Testis (tissue), 5 donors: Measurements from ENCODE around the gene STOX2. TPM values are rescaled to one million over a fixed set of nuclear protein-coding genes. Genes with fewer than 3 reads are reported as not detected.
A peak's percentile ranks its signal among the peaks of the same experiment; 100 is the strongest.

ENCODE experiments used
- DNase-seq: peaks from one replicate; pipeline ENCODE4 v3.0.0-alpha.2; 2019
- H3K27ac ChIP-seq, 2 donors: fragments of 200-600 bp; sonication (generic); one replicate each; pipeline ENCODE4 v1.5.1; 2019
- H3K27me3 ChIP-seq: fragments of 200-600 bp; sonication (generic); one replicate; pipeline ENCODE4 v1.5.1; 2019
- H3K36me3 ChIP-seq: fragments of 200-600 bp; sonication (generic); one replicate; pipeline ENCODE4 v1.5.1; 2017; ENCODE audit warnings: low read depth; ENCODE audit errors: missing control alignments
- H3K4me1 ChIP-seq: fragments of 200-600 bp; sonication (generic); one replicate; pipeline ENCODE4 v1.5.1; 2019
- H3K4me3 ChIP-seq, 2 donors: fragments of 200-600 bp; sonication (generic); one replicate each; pipeline ENCODE4 v1.5.1; 2017 to 2019
- H3K9me3 ChIP-seq: fragments of 200-600 bp; sonication (generic); one replicate; pipeline ENCODE4 v1.5.1; 2017
- CTCF ChIP-seq, 3 experiments: fragments of 450-650 bp in 2 of 3; fragments of 200-600 bp in 1 of 3; sonication (generic) in 1 of 3; IDR thresholded peaks; one replicate each; pipeline ENCODE4 v1.5.1; 2016 to 2019; ENCODE audit warnings: antibody characterized with exemption in 3 of 3, mild to moderate bottlenecking in 2 of 3, moderate library complexity in 1 of 3
- POLR2A ChIP-seq: fragments of 450-650 bp; IDR thresholded peaks from one replicate; pipeline ENCODE4 v1.6.1; 2017; ENCODE audit warnings: antibody characterized with exemption, mild to moderate bottlenecking, moderate library complexity
- WGBS, 2 donors: methylation state at CpG; one replicate each; pipeline ENCODE4 v1.1.5; 2018; 5-methylcytosine and 5-hydroxymethylcytosine counted together
- intact Hi-C: fragments of 100-400 bp; cut with DNase I; formaldehyde crosslinking; loops from one replicate; pipeline ENCODE4 v1.15.1; 2023; ENCODE audit warnings: low total_unique reads
- long read RNA-seq, 2 donors: transcript quantifications; one replicate each; lab custom pipeline, GENCODE V29; 2026
- polyA plus RNA-seq: library from polyadenylated mRNA; stranded (reverse); fragments of 350-450 nt; fragmentation: Illumina TruSeq; extraction: RNeasy Lipid Tissue Mini Kit (QIAGEN cat#74804); gene quantifications from one replicate; pipeline ENCODE4 v1.2.3, GENCODE V29; 2014; ENCODE audit warnings: low read depth, low replicate concordance; ENCODE audit not compliant: insufficient read depth
- total RNA-seq, 2 donors: library from RNA; depleted of rRNA; stranded (reverse); fragments of >200 nt; gene quantifications; one replicate each; pipeline ENCODE4 v1.2.3, GENCODE V29; 2016

Gene STOX2, protein sequence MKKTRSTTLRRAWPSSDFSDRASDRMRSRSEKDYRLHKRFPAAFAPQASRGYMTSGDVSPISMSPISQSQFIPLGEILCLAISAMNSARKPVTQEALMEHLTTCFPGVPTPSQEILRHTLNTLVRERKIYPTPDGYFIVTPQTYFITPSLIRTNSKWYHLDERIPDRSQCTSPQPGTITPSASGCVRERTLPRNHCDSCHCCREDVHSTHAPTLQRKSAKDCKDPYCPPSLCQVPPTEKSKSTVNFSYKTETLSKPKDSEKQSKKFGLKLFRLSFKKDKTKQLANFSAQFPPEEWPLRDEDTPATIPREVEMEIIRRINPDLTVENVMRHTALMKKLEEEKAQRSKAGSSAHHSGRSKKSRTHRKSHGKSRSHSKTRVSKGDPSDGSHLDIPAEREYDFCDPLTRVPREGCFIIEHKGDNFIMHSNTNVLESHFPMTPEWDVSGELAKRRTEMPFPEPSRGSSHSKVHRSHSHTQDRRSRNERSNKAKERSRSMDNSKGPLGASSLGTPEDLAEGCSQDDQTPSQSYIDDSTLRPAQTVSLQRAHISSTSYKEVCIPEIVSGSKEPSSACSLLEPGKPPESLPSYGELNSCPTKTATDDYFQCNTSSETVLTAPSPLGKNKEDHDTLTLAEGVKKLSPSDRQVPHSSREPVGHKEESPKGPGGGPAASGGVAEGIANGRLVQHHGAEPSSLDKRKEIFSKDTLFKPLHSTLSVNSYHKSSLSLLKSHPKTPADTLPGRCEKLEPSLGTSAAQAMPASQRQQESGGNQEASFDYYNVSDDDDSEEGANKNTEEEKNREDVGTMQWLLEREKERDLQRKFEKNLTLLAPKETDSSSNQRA (N-terminal part only)
- total RNA-seq (10 to 100 TPM; 15.2 to 17.7 TPM), polyA plus RNA-seq (5.8 TPM)
- long read RNA-seq, donor 1, partial matches to known transcripts = 0 of 1 reads
- long read RNA-seq, donor 1, other reads (novel, unspliced or antisense) = 0 of 1 reads
- long read RNA-seq, donor 2, partial matches to known transcripts = 0 of 1 reads
- long read RNA-seq, donor 2, other reads (novel, unspliced or antisense) = 0 of 1 reads

DNA sequence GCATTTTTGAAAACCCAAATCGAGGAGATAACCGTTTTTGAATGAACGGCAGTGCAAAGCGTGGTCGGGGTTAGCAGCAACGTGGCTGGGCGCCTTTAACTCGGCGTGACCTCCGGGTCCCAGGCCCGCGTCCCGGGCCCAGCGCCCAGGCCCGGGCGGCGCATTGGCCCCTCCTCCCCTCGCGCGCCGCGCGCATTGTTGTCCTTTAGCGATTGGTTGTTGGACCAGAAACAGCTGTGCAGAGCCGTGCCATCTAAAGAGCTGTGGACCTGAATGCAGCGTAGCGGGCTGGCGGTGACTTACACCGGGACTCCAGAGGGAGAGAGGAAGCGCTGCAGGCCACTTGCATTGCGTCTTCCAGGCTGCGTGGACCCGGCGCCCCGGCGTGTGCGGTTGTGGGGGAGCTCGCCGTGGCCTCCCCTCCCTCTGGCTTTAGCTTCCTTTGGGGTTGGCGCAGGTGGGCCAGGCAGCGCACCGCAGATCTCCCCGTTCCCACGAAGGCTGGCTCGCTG is at the start of gene STOX2:
TSS of gene STOX2 (plus strand) at position 227 of the 512 bp plus-strand sequence. CDS start 1,484 bp downstream, outside the sequence.
- 0 to 1% methylated on average over 15 to 43 of the region's 45 CpGs for WGBS, 2 donors
- Histone ChIP-seq H3K4me3 (peak within 1 kb of the TSS; percentile 67 to 74), H3K4me1 (peaks cover 4% of the 10 kb centered on the region), H3K27me3 (no peaks in the 10 kb centered on the region), H3K27ac (peak within 1 kb of the TSS; percentile 48 to 67), H3K36me3 (no peaks in the 10 kb centered on the region), H3K9me3 (no peaks in the 10 kb centered on the region)
- intact Hi-C loops = no loop called here
- peak; percentile 79 for DNase-seq
- no peak for TF ChIP-seq POLR2A
- no peak for TF ChIP-seq CTCF (IDR thresholded peaks at IDR 0.05)

- TF ChIP-seq POLR2A (no peak), CTCF (IDR thresholded peaks at IDR 0.05) (no peak)
Observed at GRCh38 chr4:183855323-183856190, 49.5 kb upstream of the STOX2 start.

DNA sequence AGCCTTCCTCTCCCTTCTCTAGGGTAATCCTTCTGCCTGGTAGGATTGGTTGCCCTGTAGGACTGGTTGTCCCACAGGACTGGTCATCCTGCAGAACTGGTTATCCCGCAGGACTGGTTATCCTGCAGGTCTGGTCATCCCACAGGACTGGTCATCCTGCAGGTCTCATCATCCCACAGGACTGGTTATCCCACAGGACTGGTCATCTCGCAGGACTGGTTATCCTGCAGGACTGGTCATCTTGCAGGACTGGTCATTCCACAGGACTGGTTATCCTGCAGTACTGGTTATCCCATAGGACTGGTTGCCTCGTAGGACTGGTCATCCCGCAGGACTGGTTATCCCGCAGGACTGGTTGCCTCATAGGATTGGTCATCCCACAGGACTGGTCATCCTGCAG is 48.1 kb upstream of the STOX2 start:
- no peaks in the 10 kb centered on the region for H3K36me3 ChIP-seq
- H3K27ac ChIP-seq = no peak overlapping the region
- no peak for DNase-seq
- intact Hi-C loops = no loop called here
- WGBS, 2 donors = 0 to 81% methylated on average over 2 to 5 of the region's 5 CpGs
- TF ChIP-seq CTCF (IDR thresholded peaks at IDR 0.05) (no peak), POLR2A (no peak)
- no peaks in the 10 kb centered on the region for H3K9me3 ChIP-seq
- no peaks in the 10 kb centered on the region for H3K27me3 ChIP-seq
- no peak overlapping the region for H3K4me3 ChIP-seq
- H3K4me1 ChIP-seq = no peaks in the 10 kb centered on the region

More at GRCh38 chr4:183855323-183856190, 49.5 kb upstream of the STOX2 start:
- H3K9me3 ChIP-seq = no peaks in the 10 kb centered on the region
- no peaks in the 10 kb centered on the region for H3K4me1 ChIP-seq
- WGBS, 2 donors = 82 to 87% methylated on average over 12 to 14 of the region's 14 CpGs
- no peak overlapping the region for H3K27ac ChIP-seq
- no peak for DNase-seq
- H3K36me3 ChIP-seq = no peaks in the 10 kb centered on the region
- no peaks in the 10 kb centered on the region for H3K27me3 ChIP-seq
- intact Hi-C loops = no loop called here
- no peak overlapping the region for H3K4me3 ChIP-seq

- no peaks in the 10 kb centered on the region for H3K4me1 ChIP-seq
- no peaks in the 10 kb centered on the region for H3K9me3 ChIP-seq
- 87 to 93% methylated on average over 14 of the region's 14 CpGs for WGBS, 2 donors
- no peak for DNase-seq
- H3K4me3 ChIP-seq = no peak overlapping the region
- H3K36me3 ChIP-seq = no peaks in the 10 kb centered on the region
- TF ChIP-seq POLR2A (no peak), CTCF (IDR thresholded peaks at IDR 0.05) (no peak)
- H3K27me3 ChIP-seq = no peaks in the 10 kb centered on the region
- no peak overlapping the region for H3K27ac ChIP-seq
- intact Hi-C loops = no loop called here
Observed at GRCh38 chr4:183858011-183858615, 47.0 kb upstream of the STOX2 start.
